ENCODE data around the gene RESP18.

Gene RESP18

DNA sequence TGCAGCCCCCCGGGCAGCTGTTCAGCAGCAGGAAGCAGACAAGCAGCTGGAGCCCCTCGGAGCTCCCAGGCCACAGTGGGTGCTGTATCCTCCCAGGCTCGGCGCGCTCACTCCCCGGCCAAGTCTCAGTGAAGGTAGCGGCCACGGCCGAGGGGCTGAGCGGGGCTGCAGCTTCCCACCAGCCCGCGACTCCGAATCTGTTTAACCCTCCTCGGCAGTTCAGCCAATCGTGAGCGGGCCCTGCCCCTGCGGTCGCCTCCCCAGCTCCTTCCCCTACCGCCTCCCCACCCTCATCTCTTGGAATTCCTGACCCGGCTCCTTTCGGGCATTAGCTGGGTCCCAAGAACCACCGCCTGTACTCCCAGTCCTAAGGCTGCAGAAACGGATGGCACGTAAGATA is at the start of gene RESP18:
TSS of gene RESP18 (minus strand) at position 203 of the 400 bp plus-strand sequence.
- no peak for DNase-seq (ENCODE audit: low spot score)

DNA sequence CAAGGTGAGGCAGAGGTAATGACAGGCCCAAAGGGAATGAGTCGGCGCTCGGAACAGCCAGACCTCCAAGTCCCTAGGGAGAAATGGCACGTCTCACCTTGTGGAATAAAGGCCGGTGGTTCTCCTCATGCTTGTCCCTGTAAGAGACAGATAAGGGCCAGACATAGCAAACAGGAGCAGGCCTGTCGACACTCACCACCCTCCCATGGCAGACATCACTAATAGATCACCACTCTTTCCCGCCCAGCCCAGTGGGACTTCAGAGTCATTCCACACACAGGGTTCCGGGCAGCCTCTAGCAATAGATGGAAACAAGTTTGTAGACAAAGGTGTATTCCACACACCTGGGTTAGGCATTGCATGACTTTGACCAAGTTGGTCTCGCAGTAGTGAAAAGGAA is 48.9 kb upstream of the RESP18 start:
- no peak for DNase-seq (ENCODE audit: low spot score)

- DNase-seq (ENCODE audit: low spot score), result no peak
These were observed 48.4 kb upstream of the RESP18 start for GRCh38 chr2:219380926-219381325.

GRCh38 chr2:219378163-219378851 is 45.8 kb upstream of the RESP18 start:
- DNase-seq (ENCODE audit: low spot score), result no peak

DNA sequence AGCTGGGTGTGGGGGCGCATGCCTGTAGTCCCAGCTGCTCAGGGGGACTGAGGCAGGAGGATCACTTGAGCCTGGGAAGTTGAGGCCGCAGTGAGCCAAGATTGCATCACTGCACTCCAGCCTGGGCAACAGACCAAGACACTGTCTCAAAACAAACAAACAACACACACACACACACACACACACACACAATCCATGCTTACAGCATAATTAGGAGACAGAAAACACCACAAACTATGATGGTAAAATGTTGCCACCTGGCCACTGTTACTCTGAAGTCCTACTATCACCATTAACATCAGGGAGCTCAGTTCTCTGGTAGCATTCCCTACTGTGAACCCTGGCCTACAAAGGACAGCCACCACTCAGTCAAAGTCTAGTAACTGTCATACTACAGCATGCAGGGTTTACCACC is 36.9 kb upstream of the RESP18 start:
- no peak for DNase-seq (ENCODE audit: low spot score)

DNA sequence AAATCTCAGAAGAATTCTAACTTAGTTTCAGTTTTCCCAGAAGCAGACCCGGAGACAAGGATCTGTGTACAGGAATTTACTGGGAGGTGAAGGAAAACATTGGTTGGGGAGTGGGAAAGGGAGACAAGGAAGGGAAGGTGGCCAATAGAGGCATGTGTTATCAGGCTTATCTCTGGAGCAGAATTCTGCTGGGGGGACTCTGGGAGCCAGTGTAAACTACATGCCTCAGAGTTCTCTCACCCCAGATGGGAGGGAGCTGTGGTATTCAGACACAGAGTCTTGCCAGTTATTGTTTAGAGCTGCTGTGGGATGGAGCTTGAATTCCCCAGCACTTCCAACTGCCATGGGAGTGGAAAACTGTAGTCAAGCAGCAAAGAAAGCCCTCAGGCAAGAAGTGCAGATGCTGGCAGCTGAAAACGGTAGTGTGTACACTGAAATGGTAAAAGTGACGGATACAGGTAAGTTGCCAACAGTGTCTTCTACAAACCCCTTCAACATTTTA is 36.2 kb upstream of the RESP18 start:
- DNase-seq (ENCODE audit: low spot score), result no peak

DNA sequence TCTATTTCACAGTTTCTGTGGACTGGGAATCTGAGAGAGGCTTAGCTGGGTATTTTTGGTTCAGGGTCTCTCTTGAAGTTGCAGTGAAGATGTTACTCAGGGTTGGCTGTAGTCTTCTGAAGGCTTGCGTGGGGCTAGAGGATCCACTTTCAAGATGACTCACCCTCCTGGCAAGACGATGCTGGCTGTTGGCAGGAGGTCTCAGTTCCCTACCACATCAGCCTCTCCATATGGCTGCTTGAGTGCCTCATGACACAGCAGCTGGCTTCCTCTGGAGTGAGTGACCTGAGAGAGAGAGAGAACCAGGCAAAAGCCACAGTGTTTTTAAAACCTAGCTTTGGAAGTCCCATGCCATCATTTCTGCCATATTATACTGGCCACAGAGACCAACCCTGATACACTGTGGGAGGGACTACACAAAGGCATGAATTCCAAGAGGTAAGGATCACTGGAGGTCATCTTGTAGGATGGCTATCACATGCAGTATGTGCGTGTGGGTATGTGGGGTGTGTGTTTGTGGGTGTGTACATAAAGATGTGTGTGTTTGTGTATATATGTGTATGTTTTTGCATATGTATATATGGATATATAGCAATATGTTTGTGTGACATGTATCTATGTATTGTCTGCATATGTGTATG is 30.1 kb upstream of the RESP18 start:
- no peak for DNase-seq (ENCODE audit: low spot score)

DNA sequence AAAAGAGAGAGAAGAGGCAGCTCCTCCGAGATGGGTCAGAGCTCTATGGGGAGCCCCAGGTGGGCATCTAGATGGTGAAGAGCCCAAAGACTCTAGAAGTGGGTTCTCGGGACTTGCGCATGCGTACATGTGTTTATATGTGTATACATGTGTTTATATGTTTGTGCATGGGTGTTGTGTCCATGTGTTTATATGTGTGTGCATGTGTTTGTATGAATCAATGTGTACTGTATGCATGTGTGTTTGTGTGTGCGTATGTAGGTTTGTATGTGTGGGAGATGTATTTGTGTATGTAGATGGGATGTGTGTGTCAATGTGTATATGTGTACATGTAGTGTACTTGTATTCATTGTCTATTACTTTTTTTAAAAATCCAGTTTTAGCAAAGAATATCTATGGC is 29.5 kb upstream of the RESP18 start:
- DNase-seq (ENCODE audit: low spot score), result no peak

DNA sequence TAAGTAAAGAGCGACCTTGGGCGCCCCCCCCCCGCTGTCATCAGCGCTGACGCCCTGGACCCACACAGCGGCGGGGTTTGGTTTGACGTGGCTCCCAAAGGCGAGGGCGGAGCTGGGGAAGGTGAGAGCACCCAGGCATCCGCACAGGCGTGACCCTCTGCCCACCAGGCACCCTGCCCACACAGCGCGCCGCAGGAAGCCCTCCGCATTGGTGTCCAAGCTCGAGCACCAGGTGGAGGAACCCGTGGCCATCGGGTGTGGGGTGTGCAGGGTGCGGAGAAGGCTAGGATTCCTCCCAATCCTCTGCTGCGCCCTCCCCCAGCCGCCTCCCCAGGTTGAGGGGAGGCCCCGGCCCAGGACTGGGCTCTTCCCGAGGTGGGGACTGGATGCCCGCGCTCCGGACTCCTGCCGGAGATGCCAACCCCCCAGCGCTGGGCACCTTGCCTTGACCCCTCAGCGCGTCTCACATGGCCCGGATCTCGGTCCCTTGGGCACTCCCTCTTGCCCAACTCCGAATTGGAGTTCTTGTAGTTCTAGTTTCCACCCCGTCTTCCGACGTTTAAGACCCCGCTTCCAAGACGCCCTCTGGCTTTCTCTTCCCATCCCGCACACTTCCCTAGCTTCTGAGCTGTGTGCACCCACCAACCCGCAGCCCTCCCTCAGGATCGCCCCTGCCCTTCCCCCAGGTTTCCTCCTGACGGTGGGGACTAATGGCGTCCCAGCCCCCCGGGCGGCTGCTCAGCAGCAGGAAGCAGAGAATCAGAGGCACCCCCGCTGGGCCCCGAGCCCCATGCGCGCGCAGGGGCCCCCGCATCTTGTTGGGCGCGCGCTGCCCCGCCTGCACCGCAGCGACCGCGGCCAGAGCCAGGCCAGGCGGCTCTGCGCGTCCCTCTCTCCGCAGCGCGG is 25.9 kb upstream of the RESP18 start:
- DNase-seq (ENCODE audit: low spot score), result no peak

DNA sequence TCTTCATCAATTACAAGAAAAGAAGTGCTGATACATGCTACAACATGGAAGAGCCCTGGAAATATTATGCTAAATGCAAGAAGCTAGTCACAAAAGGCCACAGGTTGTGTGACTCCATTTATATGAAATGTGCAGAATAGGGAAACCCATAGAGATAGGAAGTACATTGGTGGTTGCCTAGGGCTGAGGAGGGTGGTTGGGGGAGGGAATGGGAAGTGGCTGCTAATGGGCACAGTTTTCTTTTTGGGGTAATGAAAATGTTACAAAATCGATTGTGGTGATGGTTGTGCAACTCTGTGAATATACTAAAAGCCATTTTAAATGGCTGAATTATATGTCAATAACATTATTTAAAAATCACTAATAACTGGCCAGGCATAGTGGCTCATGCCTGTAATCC is 24.3 kb upstream of the RESP18 start:
- DNase-seq (ENCODE audit: low spot score), result no peak

GRCh38 chr2:219354582-219354981 is 22.0 kb upstream of the RESP18 start:
- DNase-seq (ENCODE audit: low spot score), result no peak

DNA sequence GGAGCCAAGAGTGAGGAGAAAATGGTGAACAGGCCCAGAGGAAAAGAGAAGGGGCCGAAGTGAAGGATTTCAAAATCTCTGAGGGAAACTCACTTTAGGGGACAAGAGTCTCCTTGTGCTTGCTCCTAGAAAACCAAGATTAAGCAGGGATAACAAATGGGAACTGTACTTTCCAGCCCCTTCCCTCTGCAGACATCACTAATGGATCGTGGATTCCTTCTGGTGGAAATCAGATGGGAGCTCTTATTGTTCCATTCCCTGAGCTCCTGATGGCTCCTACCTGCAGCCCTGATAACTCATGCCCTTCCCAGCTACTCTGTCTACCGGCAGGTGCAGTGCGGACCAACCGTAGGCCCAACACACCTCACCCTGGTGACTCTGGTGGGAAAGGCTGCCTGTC is 20.6 kb upstream of the RESP18 start:
- no peak for DNase-seq (ENCODE audit: low spot score)

DNA sequence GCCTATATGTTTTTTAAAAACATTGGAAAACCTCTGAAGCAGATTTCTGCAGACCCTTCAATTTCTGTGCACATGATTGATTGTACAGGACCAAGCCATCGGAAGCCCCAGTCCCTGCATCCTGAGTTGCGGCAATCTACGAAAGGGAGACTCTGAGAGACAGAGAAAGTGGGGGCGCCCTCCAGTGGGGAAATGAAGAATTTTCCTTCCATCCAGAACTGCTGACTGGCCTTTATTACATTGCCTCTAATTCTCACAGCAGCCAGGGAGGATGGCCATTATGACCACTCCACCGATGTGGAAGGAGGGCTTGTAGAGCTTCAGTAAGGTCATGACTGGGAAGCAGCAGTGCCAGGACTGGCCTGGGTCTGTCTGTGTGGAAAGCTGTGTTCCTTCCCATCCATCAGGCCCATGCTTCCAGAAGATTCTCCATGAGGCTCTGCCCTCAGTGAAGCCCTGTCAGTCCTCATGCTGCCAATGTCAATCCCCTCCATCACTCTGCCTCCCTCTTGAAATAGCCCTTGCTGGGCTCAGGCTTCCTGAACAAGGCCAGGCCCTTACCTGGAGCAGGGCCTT is 20.0 kb upstream of the RESP18 start:
- DNase-seq (ENCODE audit: low spot score), result peak; percentile 50

DNA sequence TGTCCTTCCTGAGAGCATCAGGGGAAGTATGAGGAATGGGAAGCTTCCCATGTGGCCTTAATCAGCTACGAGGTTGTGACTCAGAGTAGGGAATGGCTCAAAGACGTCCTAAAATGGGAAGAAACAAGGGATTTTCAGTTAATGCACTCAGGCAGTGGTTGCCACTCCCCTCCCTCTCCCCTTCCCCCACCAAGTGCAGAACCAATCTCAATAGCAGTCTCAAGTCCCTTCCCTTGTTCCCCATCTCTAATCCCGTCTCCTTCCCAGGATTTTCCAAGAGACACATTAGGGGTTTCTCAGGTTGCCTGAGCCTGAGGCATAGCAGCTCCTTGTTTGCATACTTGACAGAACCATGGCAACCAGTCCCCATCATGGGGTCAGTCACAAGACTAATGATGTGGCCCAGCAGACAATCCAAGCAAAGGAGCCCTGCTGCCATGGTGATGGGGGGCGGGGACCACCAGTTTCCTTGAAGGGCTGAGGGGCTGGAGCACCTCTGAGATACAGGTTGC is 18.2 kb upstream of the RESP18 start:
- DNase-seq (ENCODE audit: low spot score), result no peak

DNA sequence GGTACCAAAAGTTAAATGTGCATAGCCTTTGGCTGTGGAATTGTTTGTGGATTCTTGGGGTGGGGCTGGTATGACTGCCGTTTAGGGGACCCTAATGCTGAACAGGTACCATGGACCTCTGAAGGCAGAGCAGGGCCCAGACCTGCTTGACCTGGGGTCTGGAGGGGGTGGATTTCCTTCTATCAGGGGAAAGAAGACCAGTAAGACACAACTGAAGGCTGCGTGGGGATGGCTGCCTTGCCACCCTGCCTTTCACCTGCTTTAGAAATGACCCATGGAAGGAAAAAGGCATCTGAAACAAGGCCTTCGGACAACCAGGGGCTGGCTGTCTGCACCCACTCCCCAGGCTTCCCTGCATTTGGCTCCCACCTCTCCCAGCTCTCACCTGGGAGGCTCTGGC is 17.7 kb upstream of the RESP18 start:
- no peak for DNase-seq (ENCODE audit: low spot score)

DNA sequence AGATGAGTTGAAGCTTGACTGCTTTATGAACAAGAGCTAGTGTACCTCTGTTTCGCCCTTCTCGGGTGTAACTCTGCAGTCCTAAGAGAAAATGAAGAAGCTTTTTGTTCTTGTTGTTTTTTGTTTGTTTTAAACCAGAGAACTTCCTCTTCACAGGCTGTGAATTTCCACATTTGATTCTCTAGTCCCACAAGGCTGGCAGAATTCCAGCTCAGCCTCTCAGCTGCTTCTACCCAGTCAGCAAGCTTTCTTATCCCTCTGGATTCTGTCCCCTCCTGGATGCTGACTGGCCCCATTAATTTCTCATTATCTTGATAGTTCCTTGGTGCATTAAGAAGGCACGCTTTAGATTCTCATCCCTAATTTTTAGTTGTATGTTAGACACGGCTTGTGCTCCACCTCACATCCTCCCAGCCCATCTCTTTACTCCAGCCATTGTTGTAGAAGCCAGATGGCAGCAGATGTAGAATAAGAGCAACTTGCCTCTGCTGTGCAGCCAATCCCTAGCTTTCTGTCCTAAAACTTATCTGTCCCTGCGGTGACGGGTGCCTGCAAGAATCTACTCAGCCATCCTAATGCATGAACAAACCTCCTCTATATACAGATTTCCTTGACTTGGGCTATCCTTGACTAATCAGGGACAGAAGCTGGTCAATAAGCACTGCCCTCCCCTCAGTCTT is 12.3 kb upstream of the RESP18 start:
- peak; percentile 40 for DNase-seq (ENCODE audit: low spot score)

DNA sequence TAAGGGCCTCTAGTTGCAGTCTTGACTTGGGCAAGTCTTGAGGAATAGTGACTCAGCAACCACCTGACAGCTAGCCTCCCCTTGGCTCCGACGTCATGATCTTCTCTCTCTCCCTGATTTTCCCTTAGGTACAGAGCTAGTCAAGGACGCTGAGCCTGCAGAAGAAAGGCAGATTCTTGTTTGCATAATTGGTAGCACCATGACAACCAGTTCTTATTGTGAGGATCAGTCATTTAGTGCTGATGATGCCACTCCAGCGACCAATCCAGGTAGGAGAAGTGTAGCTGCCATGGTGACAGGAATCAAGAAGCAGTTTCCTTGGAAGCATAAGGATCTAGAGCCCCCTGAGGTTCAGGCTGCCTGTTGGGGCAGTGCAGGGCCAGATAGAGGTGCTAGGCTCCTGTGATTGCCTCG is 2.8 kb upstream of the RESP18 start:
- DNase-seq (ENCODE audit: low spot score), result peak; percentile 64

DNA sequence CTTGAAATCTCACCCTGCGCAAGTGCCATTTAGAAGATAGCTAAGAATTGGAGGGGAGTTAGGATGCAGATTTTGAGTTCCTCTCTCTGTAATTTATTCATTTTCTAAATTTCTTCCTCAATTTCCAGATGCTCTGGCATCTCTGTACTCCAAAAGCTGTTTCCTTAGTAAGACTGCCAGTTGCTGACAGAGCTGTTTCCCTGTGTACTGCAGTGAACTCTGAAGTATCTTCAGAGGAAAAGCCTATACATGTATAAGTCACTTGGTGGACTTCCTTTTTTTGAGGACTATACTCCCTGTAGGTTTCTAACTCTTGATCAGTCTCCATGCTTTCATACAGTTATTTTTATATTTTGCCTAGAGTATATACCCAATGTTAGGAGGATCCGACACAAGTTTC is 1.5 kb upstream of the RESP18 start:
- DNase-seq (ENCODE audit: low spot score), result no peak

GRCh38 chr2:219331560-219332213 is 857 bp downstream of the RESP18 start:
- DNase-seq (ENCODE audit: low spot score), result peak; percentile 27

DNA sequence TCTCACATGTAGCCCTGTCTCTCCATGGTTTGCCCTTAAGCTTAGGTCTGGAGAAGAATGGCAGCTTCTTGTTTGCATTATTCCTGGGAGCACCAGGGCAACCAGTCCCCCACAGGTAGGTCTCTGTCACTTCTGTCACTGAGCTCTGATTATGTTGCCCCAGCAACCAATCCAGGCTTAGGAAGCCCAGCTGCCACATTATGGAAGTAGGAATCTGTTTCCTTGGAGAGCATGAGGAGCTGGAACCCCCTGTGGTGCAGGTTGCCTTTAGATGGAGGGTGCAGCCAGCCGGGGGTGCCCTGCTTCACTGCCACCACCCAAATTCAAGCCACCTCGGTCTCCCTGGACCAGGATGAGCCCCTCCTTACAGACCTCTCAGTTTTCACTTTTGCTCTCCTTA is 4.8 kb downstream of the RESP18 start:
- no peak for DNase-seq (ENCODE audit: low spot score)
